WERI-Rb-1 (cell line): ENCODE measurements around the gene KRABD2.
"Not testable (repeated sequence)": the region's sequence is repeated elsewhere in the genome, so short reads cannot be mapped to it uniquely, and the experiment has no call there.

Source experiments
- DNase-seq: peaks from one replicate; pipeline ENCODE4 v3.0.0-alpha.2; 2020
- H3K27ac ChIP-seq: fragments of 250-450 bp; sonication (Bioruptor Pico); 2 replicates; pipeline ENCODE4 v1.5.1; 2020; ENCODE audit warnings: mild to moderate bottlenecking, moderate library complexity
- H3K27me3 ChIP-seq: fragments of 250-450 bp; sonication (Bioruptor Pico); 2 replicates; pipeline ENCODE4 v1.5.1; 2021; ENCODE audit warnings: mild to moderate bottlenecking, low read depth, moderate library complexity; ENCODE audit not compliant: insufficient read depth, severe bottlenecking
- H3K36me3 ChIP-seq: fragments of 250-450 bp; sonication (Bioruptor Pico); 2 replicates; pipeline ENCODE4 v1.5.1; 2020; ENCODE audit warnings: mild to moderate bottlenecking, moderate library complexity
- H3K4me3 ChIP-seq: 2 replicates; pipeline ENCODE4 v1.5.1; 2011; ENCODE audit warnings: low read depth, mild to moderate bottlenecking, control low read depth, low read length
- H3K9me3 ChIP-seq: fragments of 250-450 bp; sonication (Bioruptor Pico); 2 replicates; pipeline ENCODE4 v1.5.1; 2021; ENCODE audit warnings: mild to moderate bottlenecking, moderate library complexity; ENCODE audit not compliant: severe bottlenecking
- TF ChIP-seq, protein P1 (sequence below): IDR thresholded peaks from 2 replicates; pipeline ENCODE4 v1.5.1; 2011; ENCODE audit warnings: low read depth, mild to moderate bottlenecking, control low read depth, inconsistent platforms, low read length

The KRABD2 gene

DNA sequence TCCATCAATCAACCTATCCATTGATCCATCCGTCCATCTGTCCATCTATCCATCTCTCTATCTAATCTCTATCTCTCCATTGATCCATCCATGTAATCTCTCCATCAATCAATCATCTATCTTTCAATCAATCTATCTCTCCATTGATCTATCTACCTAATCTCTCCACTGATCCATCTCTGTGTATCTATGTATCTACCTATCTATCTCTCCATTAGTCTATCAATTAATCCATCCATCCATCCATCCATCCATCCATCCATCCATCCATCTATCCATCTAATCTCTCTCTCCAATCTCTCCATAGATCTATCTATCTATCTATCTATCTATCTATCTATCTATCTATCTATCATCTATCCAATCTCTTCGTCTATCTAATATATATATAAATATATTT, 24.6 kb upstream of the KRABD2 start:
- no peak for DNase-seq
- H3K36me3 ChIP-seq: no peaks in the 10 kb centered on the region
- H3K27me3 ChIP-seq: no peaks in the 10 kb centered on the region
- no peak overlapping the region for H3K27ac ChIP-seq
- no peak overlapping the region for H3K4me3 ChIP-seq
- no peaks in the 10 kb centered on the region for H3K9me3 ChIP-seq
- TF ChIP-seq, protein P1, sequence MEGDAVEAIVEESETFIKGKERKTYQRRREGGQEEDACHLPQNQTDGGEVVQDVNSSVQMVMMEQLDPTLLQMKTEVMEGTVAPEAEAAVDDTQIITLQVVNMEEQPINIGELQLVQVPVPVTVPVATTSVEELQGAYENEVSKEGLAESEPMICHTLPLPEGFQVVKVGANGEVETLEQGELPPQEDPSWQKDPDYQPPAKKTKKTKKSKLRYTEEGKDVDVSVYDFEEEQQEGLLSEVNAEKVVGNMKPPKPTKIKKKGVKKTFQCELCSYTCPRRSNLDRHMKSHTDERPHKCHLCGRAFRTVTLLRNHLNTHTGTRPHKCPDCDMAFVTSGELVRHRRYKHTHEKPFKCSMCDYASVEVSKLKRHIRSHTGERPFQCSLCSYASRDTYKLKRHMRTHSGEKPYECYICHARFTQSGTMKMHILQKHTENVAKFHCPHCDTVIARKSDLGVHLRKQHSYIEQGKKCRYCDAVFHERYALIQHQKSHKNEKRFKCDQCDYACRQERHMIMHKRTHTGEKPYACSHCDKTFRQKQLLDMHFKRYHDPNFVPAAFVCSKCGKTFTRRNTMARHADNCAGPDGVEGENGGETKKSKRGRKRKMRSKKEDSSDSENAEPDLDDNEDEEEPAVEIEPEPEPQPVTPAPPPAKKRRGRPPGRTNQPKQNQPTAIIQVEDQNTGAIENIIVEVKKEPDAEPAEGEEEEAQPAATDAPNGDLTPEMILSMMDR: no peak

DNA sequence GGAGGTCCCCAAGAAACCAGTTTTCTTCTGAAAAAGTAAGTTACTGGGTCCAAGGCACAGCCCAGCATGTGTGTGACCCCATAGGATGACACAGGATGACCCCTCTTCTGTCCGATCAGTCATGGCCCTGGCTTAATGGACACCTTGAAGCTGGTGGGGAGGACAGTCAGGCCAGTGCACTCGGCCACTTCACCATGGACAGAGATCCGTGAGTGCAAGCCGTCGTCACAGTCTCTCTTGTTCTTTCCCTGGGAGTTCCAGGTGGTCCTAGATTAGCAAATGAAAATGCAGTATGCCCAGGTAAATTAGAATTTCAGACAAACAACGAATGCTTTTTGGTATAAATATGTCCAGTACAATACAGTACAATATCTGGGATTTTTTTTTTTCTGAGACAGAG, 22.5 kb upstream of the KRABD2 start:
- no peak for DNase-seq
- TF ChIP-seq, protein P1: no peak
- H3K9me3 ChIP-seq: no peaks in the 10 kb centered on the region
- H3K27ac ChIP-seq: no peak overlapping the region
- no peaks in the 10 kb centered on the region for H3K36me3 ChIP-seq
- H3K4me3 ChIP-seq: no peak overlapping the region
- H3K27me3 ChIP-seq: no peaks in the 10 kb centered on the region

DNA sequence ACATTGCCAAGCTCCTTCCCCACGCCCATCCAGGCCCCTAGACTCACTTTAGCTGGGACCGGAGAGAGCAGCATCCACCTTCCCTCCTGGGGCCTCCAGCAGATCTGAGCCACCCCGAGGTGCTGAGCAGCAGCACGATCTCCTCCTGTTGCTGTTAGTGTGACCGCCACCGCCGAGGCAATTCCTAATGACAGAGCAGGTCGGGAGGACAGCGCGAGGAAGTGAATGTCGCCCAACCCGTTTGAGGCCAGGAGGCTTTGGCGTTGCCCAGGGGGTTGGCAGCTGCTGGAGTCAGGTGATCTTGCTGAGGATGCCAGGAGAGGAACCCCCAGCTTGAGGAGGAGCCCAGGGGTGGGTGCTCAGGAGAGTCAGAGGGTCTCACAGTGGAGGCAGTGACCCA, 21.1 kb upstream of the KRABD2 start, which contains the start of gene RNF222:
RNF222 (minus strand) TSS at position 192 of the 400 bp plus-strand sequence. CDS start 4,366 bp downstream, outside the sequence.
- TF ChIP-seq, protein P1: no peak
- no peaks in the 10 kb centered on the region for H3K27me3 ChIP-seq
- H3K27ac ChIP-seq: no peak within 1 kb of the TSS
- H3K9me3 ChIP-seq: no peaks in the 10 kb centered on the region
- no peak for DNase-seq
- H3K36me3 ChIP-seq: no peaks in the 10 kb centered on the region
- H3K4me3 ChIP-seq: no peak within 1 kb of the TSS

DNA sequence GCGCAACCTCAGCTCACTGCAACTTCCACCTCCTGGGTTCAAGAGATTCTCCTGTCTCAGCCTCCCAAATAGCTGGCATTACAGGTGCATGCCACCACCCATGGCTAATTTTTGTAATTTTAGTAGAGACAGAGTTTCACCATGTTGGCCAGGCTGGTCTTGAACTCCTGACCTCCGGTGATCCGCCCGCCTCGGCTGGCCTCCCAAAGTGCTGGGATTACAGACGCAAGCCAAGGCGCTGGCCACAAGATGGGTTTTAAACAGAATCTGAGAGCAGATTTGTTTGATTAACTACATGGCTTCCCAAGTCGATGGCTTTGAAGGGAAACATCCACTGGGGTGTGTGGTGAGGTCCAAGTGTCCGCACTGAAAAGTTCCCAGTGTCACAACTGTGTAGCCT, 18.0 kb upstream of the KRABD2 start:
- not testable (repeated sequence) for H3K27me3 ChIP-seq, H3K27ac ChIP-seq, H3K9me3 ChIP-seq, H3K36me3 ChIP-seq, DNase-seq, H3K4me3 ChIP-seq

DNA sequence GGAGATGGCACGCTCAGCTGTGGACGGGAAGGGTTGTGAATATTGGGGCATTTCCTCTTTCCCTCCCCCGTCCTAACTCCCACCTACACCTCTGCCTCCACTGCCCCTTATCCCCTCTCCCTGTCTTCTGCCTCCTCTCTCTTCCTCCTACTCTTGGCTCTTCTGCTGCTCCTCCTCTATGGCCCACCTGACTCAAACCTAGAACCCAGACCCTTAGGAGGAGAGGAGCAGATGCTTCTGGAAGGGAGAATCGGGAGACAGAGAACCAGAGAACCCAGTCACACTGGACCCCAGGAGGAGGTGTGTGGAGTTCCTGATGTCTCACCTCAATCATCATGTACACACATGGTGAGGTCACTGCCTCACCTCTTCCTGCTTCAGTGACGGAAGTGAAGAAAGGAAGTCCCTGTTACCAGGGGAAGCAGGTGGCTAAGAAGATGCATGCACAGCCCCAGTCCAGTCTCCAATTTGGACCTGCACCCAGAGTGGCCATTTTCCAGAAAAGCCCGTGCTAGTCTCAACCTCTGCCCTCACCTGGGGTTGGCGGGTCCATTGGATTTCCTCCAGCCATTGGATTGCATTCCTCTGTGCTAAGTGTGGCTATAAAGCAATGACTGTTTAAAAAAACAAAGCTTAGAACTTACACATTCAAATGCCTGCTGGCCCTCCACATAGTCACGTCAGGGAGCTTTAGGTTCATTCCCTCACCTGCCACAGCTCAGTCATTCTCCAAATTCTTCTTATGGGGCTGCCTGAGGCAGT, 17.1 kb upstream of the KRABD2 start:
- Histone ChIP-seq H3K4me3 (no peak overlapping the region), H3K27ac (no peak overlapping the region), H3K9me3 (no peaks in the 10 kb centered on the region), H3K36me3 (no peaks in the 10 kb centered on the region), H3K27me3 (no peaks in the 10 kb centered on the region)
- TF ChIP-seq, protein P1: no peak
- no peak for DNase-seq

DNA sequence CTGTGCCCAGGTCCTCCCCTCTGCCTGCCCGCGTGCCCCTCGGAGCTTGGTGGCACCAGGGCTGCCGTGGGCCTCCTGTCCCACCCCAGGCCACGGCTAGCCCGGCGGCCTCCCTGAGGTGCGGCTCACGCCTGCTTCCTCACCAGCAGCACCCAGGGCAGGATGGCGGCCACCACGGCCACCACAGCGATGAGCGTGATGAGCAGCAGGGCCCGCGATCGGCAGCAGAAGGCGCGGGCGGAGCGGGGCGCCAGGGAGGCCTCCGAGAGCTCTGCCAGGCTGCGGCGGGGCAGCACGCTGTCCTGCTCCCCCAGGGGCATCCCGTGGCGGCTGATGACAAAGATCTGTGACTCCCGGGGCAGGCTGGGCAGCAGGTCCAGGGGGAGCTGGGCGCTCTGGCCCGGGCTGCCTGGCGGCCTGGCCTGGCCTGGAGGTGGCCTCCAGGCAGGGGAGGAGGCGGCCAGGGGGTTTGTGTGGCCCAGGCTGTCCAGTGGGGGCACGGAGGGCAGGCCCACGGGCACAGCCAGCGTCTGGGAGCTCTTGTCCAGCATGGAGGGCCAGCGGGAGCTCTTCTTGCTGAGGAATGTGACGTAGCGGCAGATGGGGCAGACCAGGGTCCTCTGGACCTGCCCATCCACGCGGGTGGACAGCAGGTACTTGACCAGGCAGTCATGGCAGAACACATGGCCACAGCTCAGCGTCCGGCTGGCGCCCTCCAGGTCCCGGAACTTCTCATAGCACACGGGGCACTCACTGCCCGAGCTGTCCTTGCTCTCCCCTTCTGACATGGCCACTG, 16.4 kb upstream of the KRABD2 start:
- Histone ChIP-seq H3K36me3 (no peaks in the 10 kb centered on the region), H3K4me3 (no peak overlapping the region), H3K27ac (no peak overlapping the region), H3K9me3 (no peaks in the 10 kb centered on the region), H3K27me3 (no peaks in the 10 kb centered on the region)
- DNase-seq: no peak
- TF ChIP-seq, protein P1: no peak
